Measurements from ENCODE around the gene GLO1. TPM values are rescaled to one million over a fixed set of nuclear protein-coding genes. Genes with fewer than 3 reads are reported as not detected.
A peak's percentile ranks its signal among the peaks of the same experiment; 100 is the strongest.

The GLO1 gene
- polyA plus RNA-seq, 1 of the 3 experiments (the other 2 are of a cell fraction) = 47.1 TPM

DNA sequence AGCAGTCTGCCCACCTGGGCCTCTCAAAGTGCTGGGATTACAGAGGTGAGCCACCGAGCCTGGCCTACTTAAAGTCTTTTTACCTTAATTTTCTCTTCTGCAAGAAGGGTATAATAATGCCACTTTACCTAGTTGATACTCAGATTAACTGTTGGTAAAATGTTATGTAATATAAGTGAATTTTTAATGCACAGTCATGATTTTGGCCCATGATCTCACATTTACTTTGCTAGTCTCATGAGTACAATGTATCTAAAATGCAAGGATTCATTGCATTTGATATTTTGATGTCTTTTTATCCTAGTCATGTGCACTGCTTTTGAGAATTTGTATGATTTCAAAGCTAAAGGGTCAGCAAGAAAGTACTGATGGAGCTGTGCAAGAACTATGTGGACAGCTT is 25.3 kb upstream of the GLO1 start:
- H3K4me3 ChIP-seq (ENCODE audit: low read depth in 2 of 2, low read length in 1 of 2) = no peak overlapping the region
- ChIA-PET POLR2A (no interaction called here), CTCF (no interaction called here)
- H3K36me3 ChIP-seq (replicated peaks in 1 of 2; ENCODE audit: control insufficient read depth in 1 of 2, insufficient read depth in 2 of 2, low read length in 1 of 2) = no peaks in the 10 kb centered on the region
- H4K20me1 ChIP-seq (ENCODE audit: insufficient read depth) = no peaks in the 10 kb centered on the region
- no peaks in the 10 kb centered on the region for H3K9me2 ChIP-seq
- no peak for DNase-seq
- TF ChIP-seq MXI1 (IDR thresholded peaks at IDR 0.05; ENCODE audit: low read depth, low read length) (no peak), MEF2A (IDR thresholded peaks at IDR 0.05; ENCODE audit: borderline replicate concordance, low read depth) (no peak), ELF1 (IDR thresholded peaks at IDR 0.05) (no peak), FOXM1 (IDR thresholded peaks at IDR 0.05; ENCODE audit: low read depth) (no peak), RCOR1 (IDR thresholded peaks at IDR 0.05; ENCODE audit: low read length) (no peak), YY1 (IDR thresholded peaks at IDR 0.05; ENCODE audit: low read depth) (no peak)
- TF ChIP-seq, protein P1, sequence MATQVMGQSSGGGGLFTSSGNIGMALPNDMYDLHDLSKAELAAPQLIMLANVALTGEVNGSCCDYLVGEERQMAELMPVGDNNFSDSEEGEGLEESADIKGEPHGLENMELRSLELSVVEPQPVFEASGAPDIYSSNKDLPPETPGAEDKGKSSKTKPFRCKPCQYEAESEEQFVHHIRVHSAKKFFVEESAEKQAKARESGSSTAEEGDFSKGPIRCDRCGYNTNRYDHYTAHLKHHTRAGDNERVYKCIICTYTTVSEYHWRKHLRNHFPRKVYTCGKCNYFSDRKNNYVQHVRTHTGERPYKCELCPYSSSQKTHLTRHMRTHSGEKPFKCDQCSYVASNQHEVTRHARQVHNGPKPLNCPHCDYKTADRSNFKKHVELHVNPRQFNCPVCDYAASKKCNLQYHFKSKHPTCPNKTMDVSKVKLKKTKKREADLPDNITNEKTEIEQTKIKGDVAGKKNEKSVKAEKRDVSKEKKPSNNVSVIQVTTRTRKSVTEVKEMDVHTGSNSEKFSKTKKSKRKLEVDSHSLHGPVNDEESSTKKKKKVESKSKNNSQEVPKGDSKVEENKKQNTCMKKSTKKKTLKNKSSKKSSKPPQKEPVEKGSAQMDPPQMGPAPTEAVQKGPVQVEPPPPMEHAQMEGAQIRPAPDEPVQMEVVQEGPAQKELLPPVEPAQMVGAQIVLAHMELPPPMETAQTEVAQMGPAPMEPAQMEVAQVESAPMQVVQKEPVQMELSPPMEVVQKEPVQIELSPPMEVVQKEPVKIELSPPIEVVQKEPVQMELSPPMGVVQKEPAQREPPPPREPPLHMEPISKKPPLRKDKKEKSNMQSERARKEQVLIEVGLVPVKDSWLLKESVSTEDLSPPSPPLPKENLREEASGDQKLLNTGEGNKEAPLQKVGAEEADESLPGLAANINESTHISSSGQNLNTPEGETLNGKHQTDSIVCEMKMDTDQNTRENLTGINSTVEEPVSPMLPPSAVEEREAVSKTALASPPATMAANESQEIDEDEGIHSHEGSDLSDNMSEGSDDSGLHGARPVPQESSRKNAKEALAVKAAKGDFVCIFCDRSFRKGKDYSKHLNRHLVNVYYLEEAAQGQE (IDR thresholded peaks at IDR 0.05; ENCODE audit: low read depth, low read length) = no peak
- TF ChIP-seq, protein P2, sequence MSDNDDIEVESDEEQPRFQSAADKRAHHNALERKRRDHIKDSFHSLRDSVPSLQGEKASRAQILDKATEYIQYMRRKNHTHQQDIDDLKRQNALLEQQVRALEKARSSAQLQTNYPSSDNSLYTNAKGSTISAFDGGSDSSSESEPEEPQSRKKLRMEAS (IDR thresholded peaks at IDR 0.05; ENCODE audit: low read depth) = no peak
- 50% methylated on average over 1 of the region's 1 CpG for WGBS (ENCODE audit: low lambda C conversion rate)
- no peaks in the 10 kb centered on the region for H3K27me3 ChIP-seq (ENCODE audit: insufficient read depth)
- no peaks in the 10 kb centered on the region for H3K79me2 ChIP-seq (ENCODE audit: insufficient read depth)
- H3K9ac ChIP-seq = no peak overlapping the region
- H3K9me3 ChIP-seq = no peaks in the 10 kb centered on the region
- H3F3A ChIP-seq (replicated peaks; ENCODE audit: insufficient read depth) = no peaks in the 10 kb centered on the region
- no peak overlapping the region; the same call in 1 of the 2 replicates for H2AFZ ChIP-seq (ENCODE audit: low read depth)
- peaks cover 0 to 16% of the 10 kb centered on the region in 2 experiments; a peak in 2 of 4 replicates for H3K4me1 ChIP-seq (ENCODE audit: control insufficient read depth in 1 of 2, insufficient read depth in 2 of 2, low read depth in 1 of 2, low read length in 1 of 2)
- H3K27ac ChIP-seq (ENCODE audit: low read depth in 2 of 2, low read length in 1 of 2) = peak overlapping the region in 1 of 2 experiments; percentile 0; a peak in 1 of 4 replicates
- no peak overlapping the region for H3K4me2 ChIP-seq

DNA sequence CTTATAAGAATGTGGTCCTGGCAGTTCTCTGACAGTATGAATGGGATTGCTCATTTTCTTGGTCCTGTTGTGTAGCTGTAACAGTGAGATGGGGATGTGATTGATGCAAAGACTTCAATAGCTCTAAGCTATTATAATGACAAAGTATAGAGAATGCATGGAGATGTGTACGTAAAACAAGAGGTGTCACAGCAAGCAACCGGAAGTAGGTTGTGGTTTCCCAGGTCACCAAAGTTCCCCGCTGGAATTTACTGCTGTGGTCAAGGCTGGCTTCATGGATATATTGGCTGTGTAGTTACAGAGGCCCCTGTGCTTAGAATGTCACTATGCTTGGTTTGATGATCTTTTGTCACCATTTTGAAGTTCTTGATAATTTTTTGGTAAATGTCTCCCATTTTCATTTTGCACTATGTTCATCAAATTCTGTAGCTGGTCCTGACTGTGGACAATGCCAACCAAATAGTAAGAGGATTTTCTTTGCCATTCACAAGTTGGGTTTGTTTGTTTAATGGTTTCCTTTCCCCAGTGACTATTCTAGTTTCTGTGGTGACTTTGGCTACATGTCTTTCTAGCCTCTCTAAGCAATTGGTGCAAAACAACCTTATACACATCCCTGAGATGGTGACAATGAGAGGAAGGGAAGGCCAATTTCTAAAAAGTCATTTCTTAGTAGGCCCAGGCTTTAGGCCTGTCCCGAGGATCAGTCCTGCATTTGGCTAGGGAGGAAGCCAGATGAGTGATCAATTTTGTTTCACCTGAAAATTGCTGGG is 22.7 kb upstream of the GLO1 start:
- Histone ChIP-seq H3K4me1 (ENCODE audit: control insufficient read depth in 1 of 2, insufficient read depth in 2 of 2, low read depth in 1 of 2, low read length in 1 of 2) (peaks cover 0 to 6% of the 10 kb centered on the region in 2 experiments; a peak in 2 of 4 replicates), H3K36me3 (replicated peaks in 1 of 2; ENCODE audit: control insufficient read depth in 1 of 2, insufficient read depth in 2 of 2, low read length in 1 of 2) (no peaks in the 10 kb centered on the region), H2AFZ (ENCODE audit: low read depth) (no peak overlapping the region), H3K9me2 (no peaks in the 10 kb centered on the region), H3K4me2 (no peak overlapping the region), H3K27ac (ENCODE audit: low read depth in 2 of 2, low read length in 1 of 2) (no peak overlapping the region), H3F3A (replicated peaks; ENCODE audit: insufficient read depth) (no peaks in the 10 kb centered on the region), H3K9me3 (no peaks in the 10 kb centered on the region), H3K27me3 (ENCODE audit: insufficient read depth) (no peaks in the 10 kb centered on the region), H3K4me3 (ENCODE audit: low read depth in 2 of 2, low read length in 1 of 2) (no peak overlapping the region), H3K9ac (no peak overlapping the region), H4K20me1 (ENCODE audit: insufficient read depth) (no peaks in the 10 kb centered on the region), H3K79me2 (ENCODE audit: insufficient read depth) (no peaks in the 10 kb centered on the region)
- CTCF ChIA-PET = no interaction called here
- TF ChIP-seq EP300 (IDR thresholded peaks at IDR 0.05; ENCODE audit: borderline replicate concordance in 1 of 2, low read depth in 1 of 2, low read length in 1 of 2) = no peak
- TF ChIP-seq, protein P3, sequence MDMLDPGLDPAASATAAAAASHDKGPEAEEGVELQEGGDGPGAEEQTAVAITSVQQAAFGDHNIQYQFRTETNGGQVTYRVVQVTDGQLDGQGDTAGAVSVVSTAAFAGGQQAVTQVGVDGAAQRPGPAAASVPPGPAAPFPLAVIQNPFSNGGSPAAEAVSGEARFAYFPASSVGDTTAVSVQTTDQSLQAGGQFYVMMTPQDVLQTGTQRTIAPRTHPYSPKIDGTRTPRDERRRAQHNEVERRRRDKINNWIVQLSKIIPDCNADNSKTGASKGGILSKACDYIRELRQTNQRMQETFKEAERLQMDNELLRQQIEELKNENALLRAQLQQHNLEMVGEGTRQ (IDR thresholded peaks at IDR 0.05; ENCODE audit: borderline replicate concordance, low read depth, low read length) = no peak
- no peak for TF ChIP-seq SMC3 (IDR thresholded peaks at IDR 0.05; ENCODE audit: low read depth, low read length)
- TF ChIP-seq, protein P4, sequence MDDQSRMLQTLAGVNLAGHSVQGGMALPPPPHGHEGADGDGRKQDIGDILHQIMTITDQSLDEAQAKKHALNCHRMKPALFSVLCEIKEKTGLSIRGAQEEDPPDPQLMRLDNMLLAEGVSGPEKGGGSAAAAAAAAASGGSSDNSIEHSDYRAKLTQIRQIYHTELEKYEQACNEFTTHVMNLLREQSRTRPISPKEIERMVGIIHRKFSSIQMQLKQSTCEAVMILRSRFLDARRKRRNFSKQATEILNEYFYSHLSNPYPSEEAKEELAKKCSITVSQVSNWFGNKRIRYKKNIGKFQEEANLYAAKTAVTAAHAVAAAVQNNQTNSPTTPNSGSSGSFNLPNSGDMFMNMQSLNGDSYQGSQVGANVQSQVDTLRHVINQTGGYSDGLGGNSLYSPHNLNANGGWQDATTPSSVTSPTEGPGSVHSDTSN (IDR thresholded peaks at IDR 0.05) = no peak
- TF ChIP-seq TAF1 (IDR thresholded peaks at IDR 0.05; ENCODE audit: borderline replicate concordance, low read depth, low read length) = no peak
- DNase-seq = no peak
- WGBS (ENCODE audit: low lambda C conversion rate) = 74% methylated on average over 4 of the region's 4 CpGs
- POLR2A ChIA-PET = interaction anchor here (0.5 kb wide), 1 partner anchor 107 kb away, joined by 3 read pairs; no protein-coding TSS in a partner anchor
